ENCODE results near the gene RIMBP2.

DNA sequence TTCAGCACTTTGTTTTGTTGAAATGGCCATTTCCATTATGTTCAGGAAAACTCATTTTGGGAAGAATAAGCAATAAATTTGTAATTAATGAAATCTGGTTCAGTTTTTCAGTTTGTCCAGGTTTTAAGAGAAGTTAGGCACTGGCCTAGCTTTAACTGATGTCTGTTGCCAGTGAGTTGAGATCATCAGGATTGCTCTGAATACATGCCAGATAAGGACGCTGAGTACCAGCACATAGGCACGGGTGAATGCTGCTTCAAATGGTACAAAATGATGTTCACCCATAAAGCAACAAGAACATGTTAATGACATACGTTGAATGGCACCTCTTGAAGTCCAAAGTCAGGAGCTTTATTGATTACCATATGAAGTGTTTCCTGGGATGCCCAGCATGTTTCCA, 331.9 kb downstream of the RIMBP2 start:
- TF ChIP-seq, protein P1, sequence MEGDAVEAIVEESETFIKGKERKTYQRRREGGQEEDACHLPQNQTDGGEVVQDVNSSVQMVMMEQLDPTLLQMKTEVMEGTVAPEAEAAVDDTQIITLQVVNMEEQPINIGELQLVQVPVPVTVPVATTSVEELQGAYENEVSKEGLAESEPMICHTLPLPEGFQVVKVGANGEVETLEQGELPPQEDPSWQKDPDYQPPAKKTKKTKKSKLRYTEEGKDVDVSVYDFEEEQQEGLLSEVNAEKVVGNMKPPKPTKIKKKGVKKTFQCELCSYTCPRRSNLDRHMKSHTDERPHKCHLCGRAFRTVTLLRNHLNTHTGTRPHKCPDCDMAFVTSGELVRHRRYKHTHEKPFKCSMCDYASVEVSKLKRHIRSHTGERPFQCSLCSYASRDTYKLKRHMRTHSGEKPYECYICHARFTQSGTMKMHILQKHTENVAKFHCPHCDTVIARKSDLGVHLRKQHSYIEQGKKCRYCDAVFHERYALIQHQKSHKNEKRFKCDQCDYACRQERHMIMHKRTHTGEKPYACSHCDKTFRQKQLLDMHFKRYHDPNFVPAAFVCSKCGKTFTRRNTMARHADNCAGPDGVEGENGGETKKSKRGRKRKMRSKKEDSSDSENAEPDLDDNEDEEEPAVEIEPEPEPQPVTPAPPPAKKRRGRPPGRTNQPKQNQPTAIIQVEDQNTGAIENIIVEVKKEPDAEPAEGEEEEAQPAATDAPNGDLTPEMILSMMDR (IDR thresholded peaks at IDR 0.05; ENCODE audit: insufficient read depth, low read length): no peak
- TF ChIP-seq, protein P2, sequence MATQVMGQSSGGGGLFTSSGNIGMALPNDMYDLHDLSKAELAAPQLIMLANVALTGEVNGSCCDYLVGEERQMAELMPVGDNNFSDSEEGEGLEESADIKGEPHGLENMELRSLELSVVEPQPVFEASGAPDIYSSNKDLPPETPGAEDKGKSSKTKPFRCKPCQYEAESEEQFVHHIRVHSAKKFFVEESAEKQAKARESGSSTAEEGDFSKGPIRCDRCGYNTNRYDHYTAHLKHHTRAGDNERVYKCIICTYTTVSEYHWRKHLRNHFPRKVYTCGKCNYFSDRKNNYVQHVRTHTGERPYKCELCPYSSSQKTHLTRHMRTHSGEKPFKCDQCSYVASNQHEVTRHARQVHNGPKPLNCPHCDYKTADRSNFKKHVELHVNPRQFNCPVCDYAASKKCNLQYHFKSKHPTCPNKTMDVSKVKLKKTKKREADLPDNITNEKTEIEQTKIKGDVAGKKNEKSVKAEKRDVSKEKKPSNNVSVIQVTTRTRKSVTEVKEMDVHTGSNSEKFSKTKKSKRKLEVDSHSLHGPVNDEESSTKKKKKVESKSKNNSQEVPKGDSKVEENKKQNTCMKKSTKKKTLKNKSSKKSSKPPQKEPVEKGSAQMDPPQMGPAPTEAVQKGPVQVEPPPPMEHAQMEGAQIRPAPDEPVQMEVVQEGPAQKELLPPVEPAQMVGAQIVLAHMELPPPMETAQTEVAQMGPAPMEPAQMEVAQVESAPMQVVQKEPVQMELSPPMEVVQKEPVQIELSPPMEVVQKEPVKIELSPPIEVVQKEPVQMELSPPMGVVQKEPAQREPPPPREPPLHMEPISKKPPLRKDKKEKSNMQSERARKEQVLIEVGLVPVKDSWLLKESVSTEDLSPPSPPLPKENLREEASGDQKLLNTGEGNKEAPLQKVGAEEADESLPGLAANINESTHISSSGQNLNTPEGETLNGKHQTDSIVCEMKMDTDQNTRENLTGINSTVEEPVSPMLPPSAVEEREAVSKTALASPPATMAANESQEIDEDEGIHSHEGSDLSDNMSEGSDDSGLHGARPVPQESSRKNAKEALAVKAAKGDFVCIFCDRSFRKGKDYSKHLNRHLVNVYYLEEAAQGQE (IDR thresholded peaks at IDR 0.05; ENCODE audit: insufficient replicate concordance, low read depth): no peak
- TF ChIP-seq SPI1 (IDR thresholded peaks at IDR 0.05; ENCODE audit: borderline replicate concordance, low read depth) (no peak), POLR2AphosphoS5 (IDR thresholded peaks at IDR 0.05; ENCODE audit: low read depth) (no peak), GABPA (IDR thresholded peaks at IDR 0.05; ENCODE audit: low read depth) (no peak)

Measured in HL-60 (cell line).